Calu3 (cell line): ENCODE measurements around the gene LONRF3. TPM values are rescaled to one million over a fixed set of nuclear protein-coding genes. Genes with fewer than 3 reads are reported as not detected.
A peak's percentile ranks its signal among the peaks of the same experiment; 100 is the strongest.

Experiments
- BruUV-seq: library from RNA; stranded (reverse); fragments of 400-500 nt; replicated peaks from 2 replicates; lab custom pipeline; 2021; lab: Mats Ljungman, UMichigan
- CTCF ChIA-PET: fragments of 300-600 bp; sonication (Branson Sonifier 250); formaldehyde crosslinking; loops from one replicate; lab custom pipeline; 2022; ENCODE audit warnings: antibody characterized with exemption; lab: Charles Lee
- DNase-seq: peaks from one replicate; pipeline ENCODE4 v3.0.0; 2022
- H3K27ac Mint-ChIP-seq: one replicate; pipeline ENCODE4 v1.8.0; 2022; ENCODE audit warnings: mixed read lengths; ENCODE audit not compliant: unreplicated experiment
- H3K27me3 Mint-ChIP-seq: one replicate; pipeline ENCODE4 v1.8.0; 2022; ENCODE audit warnings: mixed read lengths; ENCODE audit not compliant: unreplicated experiment
- H3K36me3 Mint-ChIP-seq: one replicate; pipeline ENCODE4 v1.8.0; 2022; ENCODE audit warnings: mild to moderate bottlenecking, moderate library complexity, mixed read lengths; ENCODE audit not compliant: insufficient read depth, unreplicated experiment
- H3K4me1 Mint-ChIP-seq: one replicate; pipeline ENCODE4 v1.8.0; 2022; ENCODE audit warnings: mild to moderate bottlenecking, low read depth, mixed read lengths; ENCODE audit not compliant: unreplicated experiment
- H3K4me3 Mint-ChIP-seq: one replicate; pipeline ENCODE4 v1.8.0; 2022; ENCODE audit warnings: mild to moderate bottlenecking, low read depth, moderate library complexity, mixed read lengths; ENCODE audit not compliant: unreplicated experiment
- H3K9me3 Mint-ChIP-seq: one replicate; pipeline ENCODE4 v1.8.0; 2022; ENCODE audit warnings: low read depth, mixed read lengths; ENCODE audit not compliant: unreplicated experiment
- CTCF ChIP-seq: fragments of 200-600 bp; IDR thresholded peaks from one replicate; pipeline ENCODE4 v1.8.0; 2022; ENCODE audit warnings: antibody characterized with exemption; ENCODE audit not compliant: unreplicated experiment
- intact Hi-C: fragments of 100-400 bp; cut with micrococcal nuclease; formaldehyde crosslinking; loops from one replicate; pipeline ENCODE4 v1.10.0; 2022; ENCODE audit not compliant: unreplicated experiment
- total RNA-seq: library from RNA; stranded (reverse); gene quantifications from 2 replicates; pipeline ENCODE4 v1.2.3, GENCODE V29; 2022

The LONRF3 gene
- total RNA-seq, 1 experiment from 2014 or later: 6.7 TPM

GRCh38 chrX:118971552-118971951 lies 2.9 kb upstream of the LONRF3 start:
- BruUV-seq: no TSS peak
- CTCF ChIA-PET: no interaction called here
- Mint-ChIP-seq H3K27me3 (peaks cover 30% of the 10 kb centered on the region), H3K9me3 (no peaks in the 10 kb centered on the region), H3K4me3 (no peak overlapping the region), H3K4me1 (peaks cover 17% of the 10 kb centered on the region), H3K27ac (no peak overlapping the region), H3K36me3 (peaks cover 23% of the 10 kb centered on the region)
- intact Hi-C loops: no loop called here
- no peak for DNase-seq
- TF ChIP-seq CTCF: no peak

GRCh38 chrX:118973389-118974087 lies 880 bp upstream of the LONRF3 start:
- no peak for TF ChIP-seq CTCF
- Mint-ChIP-seq H3K27ac (no peak overlapping the region), H3K27me3 (peaks cover 27% of the 10 kb centered on the region), H3K4me1 (peaks cover 25% of the 10 kb centered on the region), H3K4me3 (peak overlapping the region; percentile 90), H3K9me3 (no peaks in the 10 kb centered on the region), H3K36me3 (peaks cover 23% of the 10 kb centered on the region)
- intact Hi-C loops: no loop called here
- no peak for DNase-seq
- no TSS peak for BruUV-seq
- CTCF ChIA-PET: interaction anchor here (0.6 to 1.2 kb wide), 3 partner anchors 9 to 267 kb away, joined by 3 to 4 read pairs (median 3); no protein-coding TSS in a partner anchor

- Mint-ChIP-seq H3K36me3 (peaks cover 23% of the 10 kb centered on the region), H3K27me3 (peaks cover 17% of the 10 kb centered on the region), H3K4me3 (peak overlapping the region; percentile 90), H3K4me1 (peaks cover 25% of the 10 kb centered on the region), H3K27ac (peak overlapping the region; percentile 87), H3K9me3 (no peaks in the 10 kb centered on the region)
- BruUV-seq: TSS peak; percentile 3
- intact Hi-C loops: no loop called here
- no peak for TF ChIP-seq CTCF
- CTCF ChIA-PET: interaction anchor here (1.1 kb wide), 1 partner anchor 136 kb away, joined by 4 read pairs; no protein-coding TSS in a partner anchor
- peak; percentile 48 for DNase-seq
Measured at GRCh38 chrX:118974908-118975671, 672 bp downstream of the LONRF3 start.

GRCh38 chrX:118975831-118976598 lies 1.6 kb downstream of the LONRF3 start:
- Mint-ChIP-seq H3K27me3 (peaks cover 17% of the 10 kb centered on the region), H3K27ac (peak overlapping the region; percentile 87), H3K4me3 (peak overlapping the region; percentile 90), H3K36me3 (peaks cover 23% of the 10 kb centered on the region), H3K4me1 (peaks cover 25% of the 10 kb centered on the region), H3K9me3 (no peaks in the 10 kb centered on the region)
- BruUV-seq: no TSS peak
- no peak for TF ChIP-seq CTCF
- peak; percentile 71 for DNase-seq
- intact Hi-C loops: no loop called here
- CTCF ChIA-PET: no interaction called here
